Osteoblast (primary cell): ENCODE results near the gene PNKP. TPM values are rescaled to one million over a fixed set of nuclear protein-coding genes. Genes with fewer than 3 reads are reported as not detected.

Source experiments
- DNase-seq: peaks from one replicate; pipeline ENCODE4 v3.0.0; 2011; ENCODE audit warnings: low spot score, mixed read lengths; ENCODE audit not compliant: insufficient read length; ENCODE audit errors: missing footprints
- H2AFZ ChIP-seq: 2 replicates; pipeline ENCODE4 v1.6.0; 2011; ENCODE audit warnings: mild to moderate bottlenecking, low read length
- H3K27ac ChIP-seq: 2 replicates; pipeline ENCODE4 v1.5.1; 2011; ENCODE audit warnings: mild to moderate bottlenecking, low read depth, low read length, moderate library complexity
- H3K27me3 ChIP-seq: 2 replicates; pipeline ENCODE4 v1.6.0; 2012; ENCODE audit warnings: mild to moderate bottlenecking, control low read depth, inconsistent platforms, low read length, moderate library complexity; ENCODE audit not compliant: insufficient read depth
- H3K36me3 ChIP-seq: 2 replicates; pipeline ENCODE4 v1.5.1; 2011; ENCODE audit warnings: mild to moderate bottlenecking, low read length, control low read depth, moderate library complexity; ENCODE audit not compliant: insufficient read depth
- H3K4me1 ChIP-seq: 2 replicates; pipeline ENCODE4 v1.5.1; 2011; ENCODE audit warnings: mild to moderate bottlenecking, low read length, control low read depth, moderate library complexity; ENCODE audit not compliant: insufficient read depth
- H3K4me2 ChIP-seq: 2 replicates; pipeline ENCODE4 v1.6.0; 2011; ENCODE audit warnings: mild to moderate bottlenecking, low read length; ENCODE audit not compliant: insufficient read depth
- H3K4me3 ChIP-seq: fragments of 200-600 bp; sonication (generic); 3 replicates; pipeline ENCODE4 v1.5.1; 2012; ENCODE audit warnings: mild to moderate bottlenecking, low read length, inconsistent platforms; ENCODE audit not compliant: insufficient read depth
- H3K79me2 ChIP-seq: 2 replicates; pipeline ENCODE4 v1.6.0; 2012; ENCODE audit warnings: mild to moderate bottlenecking, low read length, control low read depth, inconsistent platforms; ENCODE audit not compliant: insufficient read depth
- H3K9me3 ChIP-seq: 2 replicates; pipeline ENCODE4 v1.5.1; 2011; ENCODE audit warnings: low read depth, low read length, control low read depth
- H4K20me1 ChIP-seq: 2 replicates; pipeline ENCODE4 v1.6.0; 2012; ENCODE audit warnings: mild to moderate bottlenecking, low read length, control low read depth; ENCODE audit not compliant: insufficient read depth
- total RNA-seq: library from RNA; depleted of rRNA; stranded (reverse); fragments of >200 nt; gene quantifications from 2 replicates; pipeline ENCODE4 v1.2.3, GENCODE V29; 2012
- TF ChIP-seq, protein P1 (sequence below): IDR thresholded peaks from 2 replicates; pipeline ENCODE4 v1.5.1; 2011; ENCODE audit warnings: mild to moderate bottlenecking, low read depth, low read length, moderate library complexity; ENCODE audit errors: extremely low read depth

The PNKP gene
- total RNA-seq, 1 donor, result 43.8 TPM

DNA sequence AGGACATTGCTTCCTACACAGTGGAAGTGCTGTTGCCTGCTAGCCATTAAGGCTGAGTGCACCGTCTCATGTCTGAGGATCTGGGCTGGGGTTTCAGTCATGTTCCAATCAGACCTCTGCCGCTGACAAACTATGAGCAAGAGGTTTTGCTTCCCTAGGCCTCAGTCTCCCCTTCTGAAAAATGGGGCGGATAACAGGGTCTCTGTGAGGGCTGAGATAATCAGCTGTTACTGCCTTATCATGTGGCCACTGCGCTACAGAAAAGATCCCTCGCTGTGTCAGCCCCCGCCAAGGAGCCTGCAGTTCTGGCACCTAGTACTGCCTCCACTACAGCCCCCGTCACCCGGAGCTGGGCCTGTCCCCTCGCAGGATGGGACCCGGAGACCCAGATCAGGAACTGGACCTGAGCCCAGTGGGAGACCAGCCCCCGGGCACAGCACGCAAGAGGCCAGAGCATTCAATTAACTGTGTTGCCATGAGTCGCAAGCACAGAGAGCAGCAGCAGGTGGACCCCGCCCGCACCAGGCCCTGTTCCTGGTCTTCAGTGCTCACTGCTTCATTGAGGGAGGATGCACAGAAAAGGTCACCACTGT is 3.0 kb upstream of the PNKP start:
- TF ChIP-seq, protein P1, sequence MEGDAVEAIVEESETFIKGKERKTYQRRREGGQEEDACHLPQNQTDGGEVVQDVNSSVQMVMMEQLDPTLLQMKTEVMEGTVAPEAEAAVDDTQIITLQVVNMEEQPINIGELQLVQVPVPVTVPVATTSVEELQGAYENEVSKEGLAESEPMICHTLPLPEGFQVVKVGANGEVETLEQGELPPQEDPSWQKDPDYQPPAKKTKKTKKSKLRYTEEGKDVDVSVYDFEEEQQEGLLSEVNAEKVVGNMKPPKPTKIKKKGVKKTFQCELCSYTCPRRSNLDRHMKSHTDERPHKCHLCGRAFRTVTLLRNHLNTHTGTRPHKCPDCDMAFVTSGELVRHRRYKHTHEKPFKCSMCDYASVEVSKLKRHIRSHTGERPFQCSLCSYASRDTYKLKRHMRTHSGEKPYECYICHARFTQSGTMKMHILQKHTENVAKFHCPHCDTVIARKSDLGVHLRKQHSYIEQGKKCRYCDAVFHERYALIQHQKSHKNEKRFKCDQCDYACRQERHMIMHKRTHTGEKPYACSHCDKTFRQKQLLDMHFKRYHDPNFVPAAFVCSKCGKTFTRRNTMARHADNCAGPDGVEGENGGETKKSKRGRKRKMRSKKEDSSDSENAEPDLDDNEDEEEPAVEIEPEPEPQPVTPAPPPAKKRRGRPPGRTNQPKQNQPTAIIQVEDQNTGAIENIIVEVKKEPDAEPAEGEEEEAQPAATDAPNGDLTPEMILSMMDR, result no peak
- Histone ChIP-seq H3K4me1 (peaks cover 39% of the 10 kb centered on the region), H3K4me3 (peak overlapping the region; percentile 74), H3K79me2 (peaks cover 60% of the 10 kb centered on the region), H3K4me2 (peak overlapping the region; percentile 87), H4K20me1 (peaks cover 7% of the 10 kb centered on the region), H3K27ac (peak overlapping the region; percentile 59), H3K9me3 (no peaks in the 10 kb centered on the region), H2AFZ (peak overlapping the region; percentile 50), H3K27me3 (no peaks in the 10 kb centered on the region), H3K36me3 (peaks cover 13% of the 10 kb centered on the region)
- no peak for DNase-seq

DNA sequence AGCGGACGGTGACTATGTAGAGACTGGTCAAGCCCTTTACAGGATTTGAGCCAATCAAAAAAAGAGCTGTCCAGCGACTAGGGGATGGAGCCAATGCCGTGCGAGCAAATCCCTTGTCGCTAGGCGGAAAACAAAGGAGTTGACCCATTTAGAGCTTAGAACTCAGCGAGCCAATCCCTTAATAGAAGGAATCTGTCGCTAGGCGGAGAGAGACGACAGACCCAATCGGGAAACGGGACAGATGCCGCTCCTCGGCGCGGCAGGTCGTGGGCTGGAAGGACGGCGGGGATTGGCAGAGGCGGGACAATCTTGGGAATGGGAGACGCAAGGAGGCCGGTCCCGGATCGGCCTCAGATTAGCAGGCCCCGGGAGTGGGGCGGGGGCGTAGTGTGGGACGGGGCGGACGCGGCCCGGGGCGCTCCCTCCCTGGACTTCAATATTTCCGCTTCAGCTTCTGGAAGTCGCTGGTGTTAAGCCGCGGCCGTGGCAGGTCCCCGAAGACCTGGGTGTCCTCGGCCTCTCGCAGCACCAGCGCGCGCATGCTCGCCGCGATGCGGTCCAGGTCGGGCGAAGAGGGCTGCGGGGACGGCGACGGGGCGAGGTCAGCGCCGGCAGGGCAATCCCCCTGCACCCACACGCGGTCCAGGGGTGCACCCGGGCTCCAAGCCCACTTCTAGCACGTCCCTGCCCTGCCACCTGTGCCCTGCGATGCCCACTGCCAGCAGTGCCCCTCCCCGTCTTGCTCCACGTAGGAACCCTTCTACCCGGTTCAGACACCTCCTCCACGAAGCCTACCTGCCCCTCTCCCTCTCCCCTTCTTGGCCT is 2.3 kb upstream of the PNKP start:
- H3K9me3 ChIP-seq, result no peaks in the 10 kb centered on the region
- peaks cover 60% of the 10 kb centered on the region for H3K79me2 ChIP-seq
- TF ChIP-seq, protein P1, result no peak
- peaks cover 33% of the 10 kb centered on the region for H3K4me1 ChIP-seq
- H3K4me3 ChIP-seq, result peak overlapping the region; percentile 74
- peak overlapping the region; percentile 69 for H3K27ac ChIP-seq
- peak; percentile 100 for DNase-seq
- H3K4me2 ChIP-seq, result peak overlapping the region; percentile 94
- H2AFZ ChIP-seq, result peak overlapping the region; percentile 50
- no peaks in the 10 kb centered on the region for H3K27me3 ChIP-seq
- H4K20me1 ChIP-seq, result peaks cover 12% of the 10 kb centered on the region
- H3K36me3 ChIP-seq, result peaks cover 18% of the 10 kb centered on the region

DNA sequence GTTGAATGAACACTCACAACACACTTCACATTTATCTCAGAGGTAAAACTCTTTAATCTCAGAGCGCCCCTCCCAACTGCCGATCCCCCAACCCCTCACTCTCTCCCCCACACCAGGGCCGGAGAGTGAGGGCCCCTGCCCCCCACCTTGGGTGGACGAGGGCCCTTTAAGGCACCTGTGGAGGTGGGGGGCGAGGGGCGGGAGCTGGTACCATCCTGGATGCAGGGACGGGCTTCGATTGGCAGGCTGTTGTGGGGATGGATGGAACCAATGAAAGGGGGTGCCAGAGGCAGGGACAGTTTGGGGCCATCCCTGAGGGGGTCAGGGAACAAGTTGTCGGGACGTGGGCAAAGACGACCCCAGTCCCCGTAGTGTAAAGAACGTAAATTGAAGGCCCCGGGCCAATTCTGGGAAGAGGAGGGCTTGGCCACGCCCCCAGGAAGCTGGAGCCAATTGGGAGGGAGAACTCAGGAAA is 1.7 kb upstream of the PNKP start:
- peak overlapping the region; percentile 74 for H3K4me3 ChIP-seq
- no peak for DNase-seq
- peaks cover 60% of the 10 kb centered on the region for H3K79me2 ChIP-seq
- peak overlapping the region; percentile 69 for H3K27ac ChIP-seq
- H3K36me3 ChIP-seq, result peaks cover 24% of the 10 kb centered on the region
- H3K9me3 ChIP-seq, result no peaks in the 10 kb centered on the region
- TF ChIP-seq, protein P1, result no peak
- H3K27me3 ChIP-seq, result no peaks in the 10 kb centered on the region
- H2AFZ ChIP-seq, result peak overlapping the region; percentile 84
- peaks cover 19% of the 10 kb centered on the region for H4K20me1 ChIP-seq
- H3K4me2 ChIP-seq, result peak overlapping the region; percentile 94
- H3K4me1 ChIP-seq, result peaks cover 33% of the 10 kb centered on the region

- H3K36me3 ChIP-seq, result peaks cover 36% of the 10 kb centered on the region
- no peaks in the 10 kb centered on the region for H3K9me3 ChIP-seq
- H3K27ac ChIP-seq, result no peak overlapping the region
- no peak for DNase-seq
- TF ChIP-seq, protein P1, result no peak
- H2AFZ ChIP-seq, result no peak overlapping the region
- H3K4me1 ChIP-seq, result peaks cover 26% of the 10 kb centered on the region
- no peaks in the 10 kb centered on the region for H3K27me3 ChIP-seq
- peaks cover 41% of the 10 kb centered on the region for H3K79me2 ChIP-seq
- no peak overlapping the region for H3K4me3 ChIP-seq
- H4K20me1 ChIP-seq, result peaks cover 29% of the 10 kb centered on the region
- H3K4me2 ChIP-seq, result peak overlapping the region; percentile 94
These were observed 2.5 kb downstream of the PNKP start for GRCh38 chr19:49864890-49865289.
